CD4-positive, alpha-beta T cell treated with Interleukin-21 for 1 hour (primary cell): Measurements from ENCODE around the gene ATP6V0D1.

ENCODE experiments used
- DNase-seq: peaks from one replicate; pipeline ENCODE4 v3.0.0-alpha.2; 2020

ATP6V0D1 gene

GRCh38 chr16:67388191-67388590 is 92.8 kb downstream of the ATP6V0D1 start:
- DNase-seq: no peak
